Kidney (tissue), 14 donors: ENCODE results near the gene HIBADH. TPM values are rescaled to one million over a fixed set of nuclear protein-coding genes. Genes with fewer than 3 reads are reported as not detected.

ENCODE experiments used
- DNase-seq, 5 donors: peaks; one replicate each; pipeline ENCODE4 v3.0.0-alpha.2; 2013 to 2020
- FAIRE-seq: peaks from 2 replicates; lab custom pipeline; 2012; peaks lifted over from hg19 to GRCh38; lab: Jason Lieb, UNC
- H3K27ac ChIP-seq, 2 donors: one replicate each; pipeline ENCODE4 v1.7.0; 2013; ENCODE audit warnings: low read depth in 2 of 2, low read length in 2 of 2, inconsistent platforms in 1 of 2
- H3K27me3 ChIP-seq: one replicate; pipeline ENCODE4 v1.7.1; 2013; ENCODE audit warnings: low read length, inconsistent platforms; ENCODE audit not compliant: control insufficient read depth, insufficient read depth
- H3K36me3 ChIP-seq, 3 donors: one replicate each; pipeline versions ENCODE4 v1.7.0 to v1.7.1; 2013; ENCODE audit warnings: low read length in 3 of 3, control low read depth in 1 of 3, inconsistent platforms in 1 of 3; ENCODE audit not compliant: insufficient read depth in 3 of 3, control insufficient read depth in 2 of 3
- H3K4me1 ChIP-seq, 3 donors: one replicate each; pipeline versions ENCODE4 v1.7.0 to v1.7.1; 2013; ENCODE audit warnings: low read length in 3 of 3, inconsistent platforms in 1 of 3, low read depth in 1 of 3; ENCODE audit not compliant: control insufficient read depth in 2 of 3, insufficient read depth in 2 of 3
- H3K4me3 ChIP-seq, 3 donors: one replicate each; pipeline versions ENCODE4 v1.7.0 to v1.8.1; 2013; ENCODE audit warnings: low read length in 3 of 3, control low read depth in 1 of 3, inconsistent platforms in 1 of 3
- H3K9ac ChIP-seq, 3 donors: one replicate each; pipeline versions ENCODE4 v1.7.0 to v1.7.1; 2013; ENCODE audit warnings: low read length in 3 of 3, control low read depth in 1 of 3, inconsistent platforms in 1 of 3
- H3K9me3 ChIP-seq, 3 donors: one replicate each; pipeline versions ENCODE4 v1.7.0 to v1.7.1; 2013; ENCODE audit warnings: low read length in 3 of 3, control low read depth in 1 of 3, inconsistent platforms in 1 of 3; ENCODE audit not compliant: control insufficient read depth in 2 of 3, insufficient read depth in 1 of 3
- intact Hi-C: fragments of 100-400 bp; cut with DNase I; formaldehyde crosslinking; loops from one replicate; pipeline ENCODE4 v1.11.1; 2022
- polyA plus RNA-seq: library from polyadenylated mRNA; stranded (reverse); fragments of 350-450 nt; fragmentation: Illumina TruSeq; extraction: RNeasy Lipid Tissue Mini Kit (QIAGEN cat#74804); gene quantifications from one replicate; pipeline ENCODE4 v1.2.3, GENCODE V29; 2014; ENCODE audit warnings: low read depth, low replicate concordance; ENCODE audit not compliant: insufficient read depth
- total RNA-seq: library from RNA; stranded (reverse); fragmentation: NEBNext Ultra II Directional; extraction: Animal tissue kit (Norgen Biotek cat#: 25700); gene quantifications from one replicate; pipeline ENCODE4 v1.2.1, GENCODE V29; 2021
- TF ChIP-seq, protein P1 (sequence below): IDR thresholded peaks from 3 replicates; pipeline ENCODE4 v1.5.1; 2012; ENCODE audit warnings: mild to moderate bottlenecking, moderate library complexity, borderline replicate concordance; ENCODE audit not compliant: insufficient read depth; ENCODE audit errors: extremely low read depth
- donor health status: control.
- donor health status: control.
- donor health status: control.
- donor health status: control.
- donor health status: control.
- donor health status: DM: yes; HTN: yes; CAD: no.
- donor health status: Normal renal cell carcinoma (clear cell type).

Gene HIBADH
- total and polyA plus RNA-seq, 2 donors from 2014 or later, result 42.6 to 160 TPM

DNA sequence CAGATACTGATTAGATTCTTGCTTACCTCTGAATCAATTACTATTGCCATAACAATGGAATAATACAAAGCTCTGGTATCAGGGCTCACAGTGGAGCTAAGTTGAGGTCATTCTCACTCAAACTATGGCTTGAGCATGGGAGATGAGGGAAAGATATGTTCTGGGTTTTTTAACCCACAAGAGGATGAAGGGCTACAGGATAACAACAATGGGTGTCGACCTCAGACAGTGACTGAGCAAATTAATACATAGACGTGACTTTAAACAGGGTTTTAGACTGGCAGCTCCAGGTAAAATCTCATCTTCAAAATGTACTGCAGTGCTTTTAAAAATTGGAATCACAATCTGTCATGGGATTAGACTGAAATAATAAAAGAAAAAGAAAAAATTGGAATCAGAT is 7.5 kb upstream of the HIBADH start:
- Histone ChIP-seq H3K9ac (no peak overlapping the region), H3K27ac (no peak overlapping the region), H3K36me3 (no peaks in the 10 kb centered on the region), H3K4me1 (no peaks in the 10 kb centered on the region), H3K4me3 (no peak overlapping the region), H3K9me3 (no peaks in the 10 kb centered on the region), H3K27me3 (no peaks in the 10 kb centered on the region)
- no peak for DNase-seq
- TF ChIP-seq, protein P1, sequence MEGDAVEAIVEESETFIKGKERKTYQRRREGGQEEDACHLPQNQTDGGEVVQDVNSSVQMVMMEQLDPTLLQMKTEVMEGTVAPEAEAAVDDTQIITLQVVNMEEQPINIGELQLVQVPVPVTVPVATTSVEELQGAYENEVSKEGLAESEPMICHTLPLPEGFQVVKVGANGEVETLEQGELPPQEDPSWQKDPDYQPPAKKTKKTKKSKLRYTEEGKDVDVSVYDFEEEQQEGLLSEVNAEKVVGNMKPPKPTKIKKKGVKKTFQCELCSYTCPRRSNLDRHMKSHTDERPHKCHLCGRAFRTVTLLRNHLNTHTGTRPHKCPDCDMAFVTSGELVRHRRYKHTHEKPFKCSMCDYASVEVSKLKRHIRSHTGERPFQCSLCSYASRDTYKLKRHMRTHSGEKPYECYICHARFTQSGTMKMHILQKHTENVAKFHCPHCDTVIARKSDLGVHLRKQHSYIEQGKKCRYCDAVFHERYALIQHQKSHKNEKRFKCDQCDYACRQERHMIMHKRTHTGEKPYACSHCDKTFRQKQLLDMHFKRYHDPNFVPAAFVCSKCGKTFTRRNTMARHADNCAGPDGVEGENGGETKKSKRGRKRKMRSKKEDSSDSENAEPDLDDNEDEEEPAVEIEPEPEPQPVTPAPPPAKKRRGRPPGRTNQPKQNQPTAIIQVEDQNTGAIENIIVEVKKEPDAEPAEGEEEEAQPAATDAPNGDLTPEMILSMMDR, result no peak
- no peak for FAIRE-seq
- intact Hi-C loops, result no loop called here

GRCh38 chr7:27665531-27665930 is 2.8 kb upstream of the HIBADH start:
- Histone ChIP-seq H3K27ac (no peak overlapping the region), H3K4me1 (peaks cover 2 to 7% (median 4%) of the 10 kb centered on the region in 3 donors), H3K4me3 (no peak overlapping the region), H3K27me3 (no peaks in the 10 kb centered on the region), H3K9me3 (no peaks in the 10 kb centered on the region), H3K36me3 (no peaks in the 10 kb centered on the region), H3K9ac (no peak overlapping the region)
- no peak for DNase-seq
- intact Hi-C loops, result no loop called here
- no peak for FAIRE-seq
- TF ChIP-seq, protein P1, result no peak

- H3K36me3 ChIP-seq, result no peaks in the 10 kb centered on the region
- H3K9ac ChIP-seq, result no peak overlapping the region
- H3K4me1 ChIP-seq, result peaks cover 2 to 7% (median 4%) of the 10 kb centered on the region in 3 donors
- DNase-seq (no peak), FAIRE-seq (no peak)
- H3K4me3 ChIP-seq, result no peak overlapping the region
- intact Hi-C loops, result no loop called here
- no peaks in the 10 kb centered on the region for H3K9me3 ChIP-seq
- TF ChIP-seq, protein P1, result no peak
- no peaks in the 10 kb centered on the region for H3K27me3 ChIP-seq
- H3K27ac ChIP-seq, result peak overlapping the region; percentile 36 to 91
Measured at GRCh38 chr7:27663989-27664331, 1.3 kb upstream of the HIBADH start.

DNA sequence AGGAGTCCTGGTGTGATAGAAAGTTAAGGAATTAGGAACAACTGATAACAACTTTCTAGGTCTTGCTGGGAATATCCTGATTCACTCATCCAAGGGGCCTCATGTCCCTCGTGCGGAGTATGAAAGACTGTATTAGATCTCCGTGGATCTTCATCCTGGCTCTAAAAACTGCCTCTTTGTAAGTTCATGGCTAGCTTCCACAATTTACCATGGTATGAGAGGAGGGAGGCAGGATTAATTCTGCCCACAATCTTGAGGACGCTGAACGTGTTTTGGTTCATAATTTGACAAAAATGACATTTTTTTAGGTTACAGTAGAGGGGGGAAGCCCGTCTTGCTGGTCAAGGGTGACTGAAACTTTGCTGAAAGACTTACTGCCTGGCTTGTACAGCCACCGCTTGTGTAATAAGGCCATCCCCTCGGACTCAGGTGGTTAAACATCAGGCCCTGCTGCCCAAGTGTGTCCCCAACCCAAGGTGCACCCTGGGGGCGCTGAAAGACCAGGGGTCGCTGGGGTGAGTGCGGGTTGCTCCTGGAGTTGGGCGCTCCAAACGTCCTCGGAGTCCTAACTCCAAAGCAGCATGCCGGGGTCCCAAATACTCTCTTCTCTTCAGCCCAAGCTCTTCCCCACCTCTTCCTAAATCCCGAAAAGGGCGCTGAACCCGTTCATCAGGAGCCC is 733 bp downstream of the HIBADH start:
- FAIRE-seq (no peak), DNase-seq (peak in 4 of 5 donors; percentile 64 to 78 (median 76))
- Histone ChIP-seq H3K9ac (peak overlapping the region; percentile 71 to 92 (median 78)), H3K9me3 (no peaks in the 10 kb centered on the region), H3K36me3 (no peaks in the 10 kb centered on the region), H3K27ac (peak overlapping the region; percentile 91), H3K4me3 (peak overlapping the region; percentile 73 to 87 (median 86)), H3K27me3 (no peaks in the 10 kb centered on the region), H3K4me1 (peaks cover 2 to 10% (median 4%) of the 10 kb centered on the region in 3 donors)
- intact Hi-C loops, result no loop called here
- TF ChIP-seq, protein P1, result no peak
